Measurements from ENCODE around the gene UBE2I.

DNA sequence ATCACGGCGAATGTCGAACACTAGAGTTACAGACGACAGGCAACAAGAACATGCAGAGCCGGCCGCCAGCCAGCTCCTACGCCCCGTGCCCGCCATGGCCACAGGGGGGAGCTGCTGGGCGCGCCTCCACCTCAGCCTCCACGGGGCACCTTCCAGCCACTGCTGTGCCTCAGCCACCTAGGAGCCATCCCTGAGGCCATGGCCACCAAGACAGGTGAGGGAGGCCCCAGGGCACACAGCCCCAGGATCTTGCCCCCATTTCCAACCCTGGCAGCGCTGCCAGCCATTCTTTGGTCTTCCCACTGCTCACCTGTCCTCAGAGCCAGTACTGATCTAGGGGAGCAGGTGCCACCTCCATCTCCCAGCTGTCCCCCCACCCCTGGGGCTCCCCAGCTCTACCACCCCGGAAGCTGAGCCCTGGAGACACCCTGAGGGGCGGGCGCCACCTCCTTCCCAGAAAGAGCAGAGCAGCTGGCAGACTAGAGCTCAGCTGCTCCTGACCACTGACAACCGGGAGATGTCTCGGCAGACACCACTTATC, 54.1 kb downstream of the UBE2I start:
- TF ChIP-seq POLR2A (IDR thresholded peaks at IDR 0.05), result no peak
- TF ChIP-seq, protein P1, sequence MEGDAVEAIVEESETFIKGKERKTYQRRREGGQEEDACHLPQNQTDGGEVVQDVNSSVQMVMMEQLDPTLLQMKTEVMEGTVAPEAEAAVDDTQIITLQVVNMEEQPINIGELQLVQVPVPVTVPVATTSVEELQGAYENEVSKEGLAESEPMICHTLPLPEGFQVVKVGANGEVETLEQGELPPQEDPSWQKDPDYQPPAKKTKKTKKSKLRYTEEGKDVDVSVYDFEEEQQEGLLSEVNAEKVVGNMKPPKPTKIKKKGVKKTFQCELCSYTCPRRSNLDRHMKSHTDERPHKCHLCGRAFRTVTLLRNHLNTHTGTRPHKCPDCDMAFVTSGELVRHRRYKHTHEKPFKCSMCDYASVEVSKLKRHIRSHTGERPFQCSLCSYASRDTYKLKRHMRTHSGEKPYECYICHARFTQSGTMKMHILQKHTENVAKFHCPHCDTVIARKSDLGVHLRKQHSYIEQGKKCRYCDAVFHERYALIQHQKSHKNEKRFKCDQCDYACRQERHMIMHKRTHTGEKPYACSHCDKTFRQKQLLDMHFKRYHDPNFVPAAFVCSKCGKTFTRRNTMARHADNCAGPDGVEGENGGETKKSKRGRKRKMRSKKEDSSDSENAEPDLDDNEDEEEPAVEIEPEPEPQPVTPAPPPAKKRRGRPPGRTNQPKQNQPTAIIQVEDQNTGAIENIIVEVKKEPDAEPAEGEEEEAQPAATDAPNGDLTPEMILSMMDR (IDR thresholded peaks at IDR 0.05), result peak; percentile 24 to 51 (median 40)
